A549 (cell line): ENCODE results near the gene IPPK. TPM values are rescaled to one million over a fixed set of nuclear protein-coding genes. Genes with fewer than 3 reads are reported as not detected.
"Not testable (repeated sequence)": the region's sequence is repeated elsewhere in the genome, so short reads cannot be mapped to it uniquely, and the experiment has no call there.

Experiments used
- ATAC-seq, 2 experiments: fragments of 200-7000 bp in 1 of 2; fragments of >200 bp in 1 of 2; cut with Nextera tagmentation in 1 of 2; cut with Tn5 transposase in 1 of 2; 3 replicates each; pipeline versions ENCODE4 v1.8.0 to v1.9.1; 2018 to 2020; ENCODE audit warnings: mild to moderate bottlenecking in 1 of 2, moderate library complexity in 1 of 2
- CTCF ChIA-PET: fragments of 300-600 bp; sonication (Branson Sonifier 250); formaldehyde crosslinking; extraction: SDS; loops from one replicate; lab custom pipeline; 2021; ENCODE audit warnings: antibody characterized with exemption, inconsistent platforms; lab: Yijun Ruan, JAX
- POLR2A ChIA-PET: fragments of 350-600 bp; formaldehyde crosslinking; extraction: SDS; loops from one replicate; lab custom pipeline; 2021; ENCODE audit warnings: antibody characterized with exemption, inconsistent platforms; lab: Yijun Ruan, JAX
- DNase-seq, 2 experiments: peaks; one replicate each; pipeline versions ENCODE4 v3.0.0 to v3.0.0-alpha.2; 2011 to 2016; ENCODE audit warnings: low read depth in 1 of 2, low spot score in 1 of 2
- FAIRE-seq: peaks from 2 replicates; lab custom pipeline; 2011; peaks lifted over from hg19 to GRCh38; lab: Jason Lieb, UNC
- H3K27ac ChIP-seq, 2 experiments: fragments of >200 bp; sonication (Bioruptor Twin); formaldehyde crosslinking; 3 replicates each; pipeline ENCODE4 v1.5.1; 2016 to 2017
- H3K4me1 ChIP-seq: fragments of >200 bp; sonication (Bioruptor Twin); formaldehyde crosslinking; 3 replicates; pipeline ENCODE4 v1.6.1; 2016
- H3K4me2 ChIP-seq: fragments of >200 bp; sonication (Bioruptor Twin); formaldehyde crosslinking; 3 replicates; pipeline ENCODE4 v1.6.1; 2016
- H3K4me3 ChIP-seq: fragments of >200 bp; sonication (Bioruptor Twin); formaldehyde crosslinking; 3 replicates; pipeline ENCODE4 v1.5.1; 2016
- H3K9me3 ChIP-seq: fragments of >200 bp; sonication (Bioruptor Twin); formaldehyde crosslinking; 3 replicates; pipeline ENCODE4 v1.6.1; 2016
- CBX2 ChIP-seq: fragments of 200-600 bp; sonication (generic); IDR thresholded peaks from 2 replicates; pipeline ENCODE4 v1.6.1; 2016; ENCODE audit warnings: low read depth, mild to moderate bottlenecking, borderline replicate concordance
- CTCF ChIP-seq: fragments of >200 bp; sonication (Bioruptor Twin); formaldehyde crosslinking; IDR thresholded peaks from 3 replicates; pipeline ENCODE4 v1.5.1; 2016
- EHMT2 ChIP-seq: fragments of 200-600 bp; sonication (generic); IDR thresholded peaks from 2 replicates; pipeline ENCODE4 v1.6.1; 2016; ENCODE audit warnings: antibody characterized with exemption, low read depth, mild to moderate bottlenecking, moderate library complexity
- GATA3 ChIP-seq: IDR thresholded peaks from 2 replicates; pipeline ENCODE4 v1.6.1; 2012; ENCODE audit warnings: borderline replicate concordance
- HMGXB4 ChIP-seq: fragments of 250-450 bp; sonication (Bioruptor Pico); IDR thresholded peaks from 2 replicates; pipeline ENCODE4 v1.5.0; 2021; ENCODE audit warnings: mild to moderate bottlenecking, moderate library complexity, borderline replicate concordance
- HOXB13 ChIP-seq: fragments of 250-450 bp; sonication (Bioruptor Pico); IDR thresholded peaks from 2 replicates; pipeline ENCODE4 v1.5.0; 2020; ENCODE audit warnings: low read depth, mild to moderate bottlenecking, moderate library complexity
- HOXB5 ChIP-seq: fragments of 250-450 bp; sonication (Bioruptor Pico); IDR thresholded peaks from 2 replicates; pipeline ENCODE4 v1.5.0; 2020; ENCODE audit warnings: mild to moderate bottlenecking, moderate library complexity
- JUNB ChIP-seq: fragments of >200 bp; sonication (Bioruptor Twin); formaldehyde crosslinking; IDR thresholded peaks from 2 replicates; pipeline ENCODE4 v1.6.1; 2016
- MAX ChIP-seq: IDR thresholded peaks from 2 replicates; pipeline ENCODE4 v1.6.1; 2012
- MYC ChIP-seq: IDR thresholded peaks from 2 replicates; pipeline ENCODE4 v1.6.1; 2012; ENCODE audit warnings: mild to moderate bottlenecking, inconsistent platforms, low read length, improper control_type of control experiment, borderline replicate concordance
- NR3C1 ChIP-seq: fragments of >200 bp; sonication (Bioruptor Twin); formaldehyde crosslinking; IDR thresholded peaks from 3 replicates; pipeline ENCODE4 v1.6.1; 2017
- PHF8 ChIP-seq: fragments of 200-600 bp; sonication (generic); IDR thresholded peaks from 2 replicates; pipeline ENCODE4 v1.6.1; 2016; ENCODE audit warnings: low read depth, mild to moderate bottlenecking, antibody characterized with exemption, moderate library complexity, borderline replicate concordance
- RARB ChIP-seq: fragments of 250-450 bp; sonication (Bioruptor Pico); IDR thresholded peaks from 2 replicates; pipeline ENCODE4 v1.8.0; 2021; ENCODE audit warnings: mild to moderate bottlenecking, moderate library complexity
- RCOR1 ChIP-seq: fragments of 150-350 bp; IDR thresholded peaks from 2 replicates; pipeline ENCODE4 v1.6.1; 2014; ENCODE audit warnings: antibody characterized with exemption, low read length, low read depth
- RNF2 ChIP-seq: fragments of 200-600 bp; sonication (generic); IDR thresholded peaks from 2 replicates; pipeline ENCODE4 v1.6.1; 2016; ENCODE audit warnings: low read depth, mild to moderate bottlenecking, antibody characterized with exemption, moderate library complexity, borderline replicate concordance
- SMC3 ChIP-seq: fragments of >200 bp; sonication (Bioruptor Twin); formaldehyde crosslinking; IDR thresholded peaks from 3 replicates; pipeline ENCODE4 v1.6.1; 2018; ENCODE audit warnings: inconsistent platforms
- TFCP2L1 ChIP-seq: fragments of 250-450 bp; sonication (Bioruptor Pico); IDR thresholded peaks from 2 replicates; pipeline ENCODE4 v1.5.0; 2021; ENCODE audit warnings: mild to moderate bottlenecking
- USF2 ChIP-seq: fragments of 450-650 bp; IDR thresholded peaks from 2 replicates; pipeline ENCODE4 v1.6.1; 2014; ENCODE audit warnings: antibody characterized with exemption
- ZFP36 ChIP-seq: fragments of 450-650 bp; IDR thresholded peaks from 2 replicates; pipeline ENCODE4 v1.6.1; 2014; ENCODE audit warnings: borderline replicate concordance; ENCODE audit not compliant: partially characterized antibody
- ZNF302 ChIP-seq: fragments of 250-450 bp; sonication (Bioruptor Pico); IDR thresholded peaks from 2 replicates; pipeline ENCODE4 v1.9.0; 2021; ENCODE audit warnings: inconsistent platforms, mild to moderate bottlenecking, moderate library complexity
- ZSCAN20 ChIP-seq: fragments of 250-450 bp; sonication (Bioruptor Pico); IDR thresholded peaks from 2 replicates; pipeline ENCODE4 v1.8.0; 2022; ENCODE audit warnings: mild to moderate bottlenecking, moderate library complexity
- WGBS: methylation state at CpG from one replicate; pipeline ENCODE4 v1.1.6; 2017; ENCODE audit errors: missing lambda C conversion rate; 5-methylcytosine and 5-hydroxymethylcytosine counted together
- polyA plus RNA-seq, 4 experiments: library from polyadenylated mRNA; depleted of rRNA in 3 of 4; stranded (reverse); fragments of >200 nt; fragmentation: RNase III in 1 of 4; extraction: RNeasy Plus Mini Kit Qiagen cat#74134 plus additional on column Dnase treatment in 1 of 4; gene quantifications; 2 replicates in 3 of 4; 3 replicates in 1 of 4; pipeline ENCODE4 v1.2.3, GENCODE V29; 2011 to 2017

The IPPK gene
- polyA plus RNA-seq, 2 of the 4 experiments (the other 2 are of a cell fraction) = 12.2 to 20.0 TPM

GRCh38 chr9:92599938-92600461 lies 69.9 kb downstream of the IPPK start:
- POLR2A ChIA-PET = no interaction called here
- CTCF ChIA-PET = interaction anchor here (1.2 to 1.3 kb wide), 2 partner anchors 9 to 11 kb away, joined by 4 to 6 read pairs; no protein-coding TSS in a partner anchor

GRCh38 chr9:92598382-92598781 lies 71.5 kb downstream of the IPPK start:
- Histone ChIP-seq H3K4me2 (no peak overlapping the region), H3K27ac (no peak overlapping the region), H3K4me1 (no peaks in the 10 kb centered on the region), H3K9me3 (no peaks in the 10 kb centered on the region), H3K4me3 (no peak overlapping the region)
- ATAC-seq (no peak), DNase-seq (no peak), FAIRE-seq (no peak)
- POLR2A ChIA-PET = interaction anchor here (0.6 kb wide), 1 partner anchor 18 kb away, joined by 3 read pairs; no protein-coding TSS in a partner anchor
- TF ChIP-seq GATA3 (no peak), HOXB5 (CRISPR knock-in tag) (no peak)
- CTCF ChIA-PET = interaction anchor here (0.7 kb wide), 1 partner anchor 36 kb away, joined by 4 read pairs; no protein-coding TSS in a partner anchor
- WGBS = 92% methylated on average over 2 of the region's 2 CpGs

More at GRCh38 chr9:92599938-92600461, 69.9 kb downstream of the IPPK start:
- Histone ChIP-seq H3K9me3 (no peaks in the 10 kb centered on the region), H3K27ac (no peak overlapping the region), H3K4me3 (no peak overlapping the region), H3K4me1 (no peaks in the 10 kb centered on the region), H3K4me2 (no peak overlapping the region)
- ATAC-seq (no peak), FAIRE-seq (no peak), DNase-seq (no peak)
- WGBS = 70% methylated on average over 4 of the region's 4 CpGs
- no peak for TF ChIP-seq MYC
- TF ChIP-seq JUNB = no peak
- TF ChIP-seq USF2 = no peak
- TF ChIP-seq EHMT2 = no peak

GRCh38 chr9:92595930-92596329 lies 74.0 kb downstream of the IPPK start:
- H3K4me2 ChIP-seq = no peak overlapping the region
- H3K4me3 ChIP-seq = no peak overlapping the region
- CTCF ChIA-PET = no interaction called here
- no peak overlapping the region for H3K27ac ChIP-seq
- POLR2A ChIA-PET = no interaction called here
- no peaks in the 10 kb centered on the region for H3K9me3 ChIP-seq
- no peak for TF ChIP-seq PHF8
- no peak for TF ChIP-seq ZNF302
- TF ChIP-seq MAX = no peak
- no peak for TF ChIP-seq HMGXB4 (CRISPR knock-in tag)
- TF ChIP-seq USF2 = no peak
- TF ChIP-seq SMC3 = no peak
- TF ChIP-seq TFCP2L1 (CRISPR knock-in tag) = no peak
- no peak for TF ChIP-seq CBX2
- no peak for TF ChIP-seq RCOR1
- TF ChIP-seq ZSCAN20 (CRISPR knock-in tag) = no peak
- TF ChIP-seq RNF2 = no peak
- no peak for TF ChIP-seq RARB (CRISPR knock-in tag)
- no peak for TF ChIP-seq HOXB13
- TF ChIP-seq ZFP36 = no peak
- TF ChIP-seq NR3C1 = no peak
- no peak for TF ChIP-seq CTCF
- no peak for FAIRE-seq
- no peak for ATAC-seq
- no peaks in the 10 kb centered on the region for H3K4me1 ChIP-seq
- no peak for DNase-seq
- WGBS = 31% methylated on average over 1 of the region's 1 CpG

GRCh38 chr9:92595075-92595474 lies 74.9 kb downstream of the IPPK start:
- H3K4me2 ChIP-seq, CTCF ChIA-PET, POLR2A ChIA-PET, H3K9me3 ChIP-seq, FAIRE-seq, H3K4me1 ChIP-seq, ATAC-seq, H3K27ac ChIP-seq, H3K4me3 ChIP-seq, DNase-seq: not testable (repeated sequence)
- 86% methylated on average over 1 of the region's 1 CpG for WGBS
